Measurements from ENCODE around the gene RLN3. TPM values are rescaled to one million over a fixed set of nuclear protein-coding genes. Genes with fewer than 3 reads are reported as not detected.

RLN3 gene
- polyA plus RNA-seq, 6 donors from 2014 or later = not detected

DNA sequence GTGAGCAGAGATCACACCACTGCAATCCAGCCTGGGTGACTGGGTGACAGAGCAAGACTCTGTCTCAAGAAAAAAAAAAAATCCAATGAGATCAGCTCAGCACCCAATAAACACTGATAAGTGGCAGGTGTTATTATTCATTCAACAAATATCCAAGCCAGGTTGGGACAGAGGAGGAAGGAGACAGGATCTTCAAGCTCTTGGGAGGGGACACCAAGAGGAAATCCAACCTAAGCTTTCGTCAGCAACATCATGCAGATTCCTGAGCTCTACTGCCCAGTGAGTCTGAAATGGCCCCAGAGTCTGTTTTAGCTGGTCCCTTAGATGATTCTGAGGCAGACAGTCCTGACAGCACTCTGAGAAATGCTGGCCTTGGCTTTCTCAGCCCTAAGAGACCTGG is 29.5 kb upstream of the RLN3 start:
- no peak for DNase-seq
- Mint-ChIP-seq H3K4me1 (peaks cover 22 to 44% (median 36%) of the 10 kb centered on the region in 3 donors), H3K27me3 (no peaks in the 10 kb centered on the region)

DNA sequence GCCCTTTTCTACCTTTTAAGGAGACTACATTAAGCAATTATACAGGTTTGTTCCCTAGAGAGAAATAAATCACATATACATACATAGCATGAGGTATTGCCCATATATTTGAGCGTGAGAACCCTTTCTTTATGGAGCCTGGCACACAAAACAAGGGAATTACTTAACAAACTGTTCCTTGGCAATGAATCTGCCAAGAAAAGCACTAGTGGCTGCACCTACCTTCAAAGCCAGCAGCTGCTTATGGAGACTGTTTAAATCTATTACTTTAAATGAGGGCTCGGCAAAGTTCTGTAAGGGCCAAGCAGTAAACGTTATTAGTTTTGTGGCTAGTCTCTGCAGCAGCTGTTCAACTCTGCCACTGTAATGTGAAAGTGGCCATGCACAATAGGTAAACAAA is 28.9 kb upstream of the RLN3 start:
- Mint-ChIP-seq H3K9me3 (peaks cover 0 to 4% (median 0%) of the 10 kb centered on the region in 7 donors), H3K36me3 (no peaks in the 10 kb centered on the region), H3K4me3 (no peak overlapping the region), H3K27ac (peak overlapping the region in 1 of 6 donors; percentile 65), H3K4me1 (peaks cover 24 to 49% (median 37%) of the 10 kb centered on the region in 3 donors), H3K27me3 (no peaks in the 10 kb centered on the region)
- DNase-seq = no peak
- ATAC-seq (ENCODE audit: low read depth in 2 of 2) = no peak

More for the DNA sequence above, 29.5 kb upstream of the RLN3 start:
- no peaks in the 10 kb centered on the region for H3K36me3 Mint-ChIP-seq
- no peak overlapping the region for H3K4me3 Mint-ChIP-seq
- peaks cover 0 to 4% (median 0%) of the 10 kb centered on the region in 7 donors for H3K9me3 Mint-ChIP-seq
- ATAC-seq (ENCODE audit: low read depth in 2 of 2) = no peak
- H3K27ac Mint-ChIP-seq = peak overlapping the region in 2 of 6 donors; percentile 65 to 76

DNA sequence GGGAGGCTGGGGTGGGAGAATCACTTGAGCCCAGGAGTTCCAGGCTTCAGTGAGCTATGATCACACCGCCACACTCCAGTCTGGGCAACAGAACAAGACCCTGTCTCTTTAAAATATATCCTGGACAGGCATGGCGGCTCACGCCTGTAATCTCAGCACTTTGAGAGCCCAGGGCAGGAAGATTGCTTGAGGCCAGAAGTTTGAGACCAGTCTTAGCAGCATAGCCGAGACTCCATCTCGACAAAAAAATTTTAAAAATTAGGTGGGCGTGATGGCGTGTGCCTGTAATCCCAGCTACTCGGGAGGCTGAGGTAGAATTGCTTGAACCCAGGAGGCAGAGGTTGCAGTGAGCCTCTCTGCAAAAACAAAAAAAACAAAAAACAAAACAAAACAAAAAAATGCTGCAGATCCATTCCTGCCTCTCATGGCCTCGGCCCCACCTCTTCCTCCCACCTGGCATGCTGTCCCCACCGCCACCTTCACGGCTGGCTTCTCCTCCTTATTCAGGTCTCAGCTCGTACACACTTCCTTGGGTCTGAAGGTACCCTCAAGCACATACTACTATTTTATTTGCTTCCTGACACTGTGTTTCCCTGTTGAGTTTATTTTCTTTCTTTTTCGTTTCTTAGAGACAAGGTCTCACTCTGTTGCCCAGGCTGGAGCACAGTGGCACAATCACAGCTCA is 27.1 kb upstream of the RLN3 start:
- peaks cover 0 to 4% (median 0%) of the 10 kb centered on the region in 7 donors for H3K9me3 Mint-ChIP-seq
- H3K27me3 Mint-ChIP-seq = no peaks in the 10 kb centered on the region
- peaks cover 36 to 63% (median 49%) of the 10 kb centered on the region in 3 donors for H3K4me1 Mint-ChIP-seq
- no peaks in the 10 kb centered on the region for H3K36me3 Mint-ChIP-seq
- DNase-seq = no peak
- peak overlapping the region in 7 of 8 donors; percentile 17 to 81 (median 79) for H3K4me3 Mint-ChIP-seq
- no peak for ATAC-seq (ENCODE audit: low read depth in 2 of 2)
- peak overlapping the region in 5 of 6 donors; percentile 87 to 99 (median 90) for H3K27ac Mint-ChIP-seq

DNA sequence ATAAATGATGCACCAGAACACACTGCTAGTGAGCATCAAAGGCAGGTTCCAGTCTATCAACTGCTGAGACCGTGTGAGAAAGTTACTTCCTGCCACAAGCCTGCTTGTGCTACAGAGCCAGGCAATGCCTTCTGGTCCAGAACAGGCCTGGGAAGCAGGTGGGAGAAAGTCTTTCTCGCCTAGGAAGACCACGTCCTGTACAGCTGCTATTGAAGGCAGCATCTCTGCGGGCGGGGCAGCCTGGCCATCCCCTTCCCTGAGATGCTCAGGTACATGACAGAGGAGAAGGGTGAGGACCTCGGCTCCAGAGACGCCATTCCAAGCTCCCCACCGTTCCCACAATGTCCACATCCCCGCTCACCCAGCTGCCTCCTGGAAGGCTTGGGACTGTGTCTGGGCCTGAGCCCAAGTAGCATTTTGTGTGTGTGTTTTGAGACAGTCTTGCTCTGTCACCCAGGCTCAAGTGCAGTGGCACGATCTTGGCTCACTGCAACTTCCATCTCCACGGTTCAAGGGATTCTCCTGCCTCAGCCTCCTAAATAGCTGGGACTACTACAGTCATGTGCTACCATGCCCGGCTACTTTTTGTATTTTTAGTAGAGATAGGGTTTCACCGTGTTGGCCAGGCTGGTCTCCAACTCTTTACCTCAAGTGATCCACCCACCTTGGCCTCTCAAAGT is 25.2 kb upstream of the RLN3 start:
- H3K27ac Mint-ChIP-seq = peak overlapping the region; percentile 90 to 99 (median 98)
- no peaks in the 10 kb centered on the region for H3K36me3 Mint-ChIP-seq
- H3K4me3 Mint-ChIP-seq = peak overlapping the region; percentile 62 to 85 (median 80)
- peaks cover 0 to 4% (median 0%) of the 10 kb centered on the region in 7 donors for H3K9me3 Mint-ChIP-seq
- H3K4me1 Mint-ChIP-seq = peaks cover 39 to 70% (median 49%) of the 10 kb centered on the region in 3 donors
- H3K27me3 Mint-ChIP-seq = no peaks in the 10 kb centered on the region
- ATAC-seq (ENCODE audit: low read depth in 2 of 2) (no peak), DNase-seq (no peak)

DNA sequence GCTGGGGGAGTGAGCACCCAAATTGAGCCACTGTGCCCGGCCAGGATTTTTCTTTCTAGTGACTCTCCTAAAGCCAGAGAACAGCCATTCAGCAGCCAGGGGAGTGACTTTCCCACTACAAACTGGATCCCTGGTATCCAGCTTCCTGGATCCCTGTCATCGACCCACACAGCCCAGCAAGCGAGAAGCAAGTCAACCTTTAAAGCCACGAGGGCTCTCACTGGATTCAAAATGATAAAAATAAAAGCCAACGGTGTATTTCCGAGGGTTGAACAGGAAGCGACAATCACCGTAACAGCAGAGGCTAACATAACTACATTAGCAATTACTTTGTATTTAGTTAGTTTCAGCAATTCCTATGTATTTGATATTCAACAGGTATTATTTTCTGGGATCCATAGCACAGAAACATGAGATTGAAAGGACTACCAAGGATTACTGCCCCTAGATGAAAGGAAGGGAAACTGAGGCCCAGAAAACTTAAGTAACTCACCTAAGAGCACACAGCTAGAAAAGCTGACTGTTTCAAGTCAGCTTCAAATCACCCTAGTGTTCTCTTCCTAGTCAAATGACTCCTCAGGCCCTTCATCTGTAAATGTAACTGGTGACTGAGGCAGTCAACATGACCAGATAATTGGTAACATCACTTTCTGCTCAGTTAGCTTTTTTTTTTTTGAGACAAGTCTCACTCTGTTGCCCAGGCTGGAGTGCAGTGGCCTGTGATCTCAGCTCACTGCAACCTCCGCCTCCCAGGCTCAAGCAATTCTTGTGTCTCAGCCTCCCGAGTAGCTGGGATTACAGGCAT is 24.5 kb upstream of the RLN3 start:
- H3K9me3 Mint-ChIP-seq = peaks cover 0 to 4% (median 0%) of the 10 kb centered on the region in 7 donors
- H3K36me3 Mint-ChIP-seq = no peaks in the 10 kb centered on the region
- DNase-seq (no peak), ATAC-seq (ENCODE audit: low read depth in 2 of 2) (no peak)
- H3K4me1 Mint-ChIP-seq = peaks cover 41 to 73% (median 49%) of the 10 kb centered on the region in 3 donors
- peak overlapping the region; percentile 90 to 99 (median 98) for H3K27ac Mint-ChIP-seq
- peak overlapping the region; percentile 62 to 85 (median 80) for H3K4me3 Mint-ChIP-seq
- no peaks in the 10 kb centered on the region for H3K27me3 Mint-ChIP-seq

DNA sequence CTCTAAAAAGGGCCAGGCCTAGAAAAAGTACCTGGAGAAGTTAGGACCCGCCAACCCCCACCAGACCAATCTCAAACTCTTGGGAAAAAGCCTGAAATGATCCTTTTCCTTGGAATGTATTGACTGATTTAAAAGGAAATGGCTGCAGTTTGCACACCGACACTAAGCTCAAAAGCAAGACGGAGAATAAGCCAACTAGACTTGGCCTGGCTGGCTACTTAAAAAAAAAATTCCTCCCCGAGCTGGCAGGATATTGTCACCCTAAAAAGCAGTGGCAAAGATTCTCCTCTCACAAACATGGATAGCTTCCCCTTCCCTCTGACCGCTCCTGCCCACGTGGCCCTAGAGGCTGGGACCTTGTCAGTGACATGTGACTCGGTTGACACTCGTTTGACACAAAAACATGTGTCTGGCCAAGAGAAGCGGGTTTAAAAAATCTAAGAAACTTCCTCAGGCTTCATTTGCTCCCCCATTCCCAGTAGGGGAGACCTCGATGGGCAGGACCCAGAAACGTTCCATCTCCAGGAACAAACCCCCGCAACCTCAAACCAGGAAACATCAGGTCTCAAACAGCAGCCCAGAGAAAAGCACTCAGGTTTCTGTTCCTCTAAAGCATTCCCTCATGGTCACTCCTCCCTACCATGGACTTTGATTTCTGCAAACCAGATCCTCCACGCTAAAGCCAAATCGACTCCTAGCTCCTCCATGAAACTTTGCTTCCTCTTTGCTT is 23.2 kb upstream of the RLN3 start:
- Mint-ChIP-seq H3K4me3 (peak overlapping the region; percentile 75 to 93 (median 88)), H3K4me1 (peaks cover 44 to 71% (median 48%) of the 10 kb centered on the region in 3 donors), H3K9me3 (peaks cover 0 to 2% (median 0%) of the 10 kb centered on the region in 7 donors), H3K36me3 (no peaks in the 10 kb centered on the region), H3K27ac (peak overlapping the region; percentile 98 to 100 (median 99)), H3K27me3 (no peaks in the 10 kb centered on the region)
- DNase-seq (peak; percentile 64), ATAC-seq (ENCODE audit: low read depth in 2 of 2) (no peak)

DNA sequence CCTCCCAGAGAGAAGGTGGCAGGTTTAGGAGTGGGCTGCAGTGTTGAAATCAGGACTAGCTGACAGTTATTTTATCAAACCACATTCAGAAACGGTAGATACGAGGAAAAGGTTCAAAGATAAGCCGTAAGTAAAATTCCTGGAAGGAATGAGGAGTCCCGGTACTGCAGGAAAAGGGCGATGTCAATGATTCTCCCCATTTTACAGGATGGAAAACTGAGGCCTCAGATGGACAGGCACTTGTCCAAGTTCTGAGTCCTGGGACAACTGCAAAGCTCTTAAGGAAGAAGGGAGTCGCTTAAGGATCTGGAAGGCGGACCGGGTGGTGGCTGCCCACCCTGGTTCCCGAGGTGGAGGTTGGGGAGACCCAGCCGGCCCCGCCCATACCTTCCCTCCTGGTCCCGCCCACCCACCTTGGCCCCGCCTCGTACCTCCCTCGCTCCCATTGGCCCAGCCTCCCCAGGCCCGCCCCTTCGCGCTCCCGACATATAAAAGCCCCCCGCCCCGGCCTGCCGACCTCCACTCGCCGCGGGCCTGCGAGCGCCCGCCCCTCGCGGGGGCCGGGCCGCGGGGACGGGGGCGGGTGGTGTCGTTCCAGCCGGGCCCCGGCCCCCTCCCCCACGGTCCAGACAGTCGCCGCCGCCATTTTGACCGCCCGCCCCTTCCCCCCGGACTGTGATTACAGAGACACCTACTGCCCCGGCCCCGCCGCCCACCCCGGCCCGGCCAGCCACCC is 22.4 kb upstream of the RLN3 start:
- peak; percentile 44 to 47 for ATAC-seq (ENCODE audit: low read depth in 2 of 2)
- Mint-ChIP-seq H3K36me3 (no peaks in the 10 kb centered on the region), H3K4me3 (peak overlapping the region; percentile 79 to 99 (median 94)), H3K27me3 (no peaks in the 10 kb centered on the region), H3K9me3 (peaks cover 0 to 2% (median 0%) of the 10 kb centered on the region in 7 donors), H3K4me1 (peaks cover 41 to 63% (median 41%) of the 10 kb centered on the region in 3 donors), H3K27ac (peak overlapping the region; percentile 99 to 100 (median 100))
- peak; percentile 91 for DNase-seq

DNA sequence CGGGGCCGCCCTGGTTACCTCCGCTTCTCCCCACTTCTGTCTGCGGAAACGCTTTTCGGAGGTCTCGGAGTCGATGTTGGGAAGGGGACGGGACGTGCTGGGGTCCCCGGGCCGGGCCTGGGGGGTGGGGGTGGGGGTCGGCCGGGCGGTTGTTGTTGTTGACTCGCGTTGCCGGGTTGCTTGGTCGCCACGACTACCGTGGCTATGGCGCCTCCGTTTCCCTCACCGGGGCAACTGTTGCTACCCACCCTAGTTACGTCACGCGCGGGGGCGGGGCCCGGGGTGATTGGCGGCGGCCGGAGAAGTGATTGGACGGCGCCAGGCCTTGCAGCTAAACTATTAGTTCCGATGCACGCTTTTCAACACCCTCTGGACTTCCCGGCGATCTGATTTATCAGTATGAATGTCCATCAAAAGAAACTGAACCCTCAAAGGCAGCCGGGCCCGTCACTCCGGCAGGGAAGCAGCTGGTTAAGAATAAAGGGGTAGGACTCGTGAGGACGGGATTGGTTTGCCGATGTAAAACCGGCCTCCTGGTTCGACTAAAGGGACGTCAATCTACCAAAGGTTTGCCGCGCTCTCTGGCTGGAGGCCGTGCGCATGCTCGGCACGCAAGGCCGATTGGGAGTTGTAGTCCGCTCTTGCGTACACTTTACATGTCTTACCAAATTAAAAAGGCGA is 21.7 kb upstream of the RLN3 start, which contains the start of gene RFX1:
Gene RFX1 (minus strand): TSS at position 236 of the 681 bp plus-strand sequence. CDS start 12,477 bp downstream, outside the sequence.
- peak within 1 kb of the TSS; percentile 99 to 100 (median 100) for H3K27ac Mint-ChIP-seq
- ATAC-seq (ENCODE audit: low read depth in 2 of 2) (peak; percentile 65 to 69), DNase-seq (peak; percentile 100)
- H3K9me3 Mint-ChIP-seq = peaks cover 0 to 2% (median 0%) of the 10 kb centered on the region in 7 donors
- H3K4me3 Mint-ChIP-seq = peak within 1 kb of the TSS; percentile 79 to 99 (median 94)
- peaks cover 36 to 56% (median 38%) of the 10 kb centered on the region in 3 donors for H3K4me1 Mint-ChIP-seq
- no peaks in the 10 kb centered on the region for H3K36me3 Mint-ChIP-seq
- H3K27me3 Mint-ChIP-seq = no peaks in the 10 kb centered on the region

DNA sequence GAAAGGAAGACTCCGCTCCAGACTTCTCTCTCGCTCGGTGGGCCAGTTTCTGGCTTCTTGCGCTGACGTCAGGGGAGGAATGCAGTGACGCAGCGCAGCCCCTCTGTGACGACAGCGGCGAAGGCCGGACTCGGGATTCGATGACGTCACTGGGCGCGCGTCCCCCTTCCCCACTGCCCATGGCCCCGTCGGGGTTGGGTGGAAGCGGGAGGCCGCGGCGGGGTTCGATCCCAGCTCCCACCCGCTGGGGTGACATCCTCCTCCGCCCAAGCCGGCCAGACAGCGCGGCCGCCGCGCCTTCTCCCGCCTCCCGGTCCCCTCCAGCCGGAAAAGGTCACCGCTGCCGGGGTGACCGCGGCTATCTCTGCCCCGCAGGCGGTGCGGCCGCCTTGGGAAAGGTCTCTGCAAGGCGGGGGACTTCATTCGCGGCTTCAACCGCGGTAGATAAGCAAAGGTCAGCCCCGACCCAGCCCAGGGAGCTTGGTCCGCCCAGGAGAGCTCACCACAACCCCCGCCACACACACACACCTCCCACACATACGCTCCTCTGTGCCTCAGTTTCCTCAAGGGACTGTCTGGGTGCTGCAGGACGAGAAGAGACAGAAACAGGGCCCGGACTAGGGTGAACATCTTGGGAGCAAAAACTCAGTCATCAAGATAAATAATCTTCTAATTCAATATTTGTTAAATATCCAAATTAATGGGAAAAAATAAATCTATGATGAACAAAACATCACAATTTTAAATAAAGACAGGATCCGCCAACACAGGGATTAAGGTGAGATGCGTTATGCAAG is 21.0 kb upstream of the RLN3 start:
- peaks cover 35 to 49% (median 38%) of the 10 kb centered on the region in 3 donors for H3K4me1 Mint-ChIP-seq
- H3K27ac Mint-ChIP-seq = peak overlapping the region; percentile 99 to 100 (median 100)
- H3K36me3 Mint-ChIP-seq = no peaks in the 10 kb centered on the region
- H3K4me3 Mint-ChIP-seq = peak overlapping the region; percentile 79 to 99 (median 94)
- peak in 1 of 2 donors; percentile 33 for ATAC-seq (ENCODE audit: low read depth in 2 of 2)
- peaks cover 0 to 2% (median 0%) of the 10 kb centered on the region in 7 donors for H3K9me3 Mint-ChIP-seq
- DNase-seq = no peak
- H3K27me3 Mint-ChIP-seq = no peaks in the 10 kb centered on the region

DNA sequence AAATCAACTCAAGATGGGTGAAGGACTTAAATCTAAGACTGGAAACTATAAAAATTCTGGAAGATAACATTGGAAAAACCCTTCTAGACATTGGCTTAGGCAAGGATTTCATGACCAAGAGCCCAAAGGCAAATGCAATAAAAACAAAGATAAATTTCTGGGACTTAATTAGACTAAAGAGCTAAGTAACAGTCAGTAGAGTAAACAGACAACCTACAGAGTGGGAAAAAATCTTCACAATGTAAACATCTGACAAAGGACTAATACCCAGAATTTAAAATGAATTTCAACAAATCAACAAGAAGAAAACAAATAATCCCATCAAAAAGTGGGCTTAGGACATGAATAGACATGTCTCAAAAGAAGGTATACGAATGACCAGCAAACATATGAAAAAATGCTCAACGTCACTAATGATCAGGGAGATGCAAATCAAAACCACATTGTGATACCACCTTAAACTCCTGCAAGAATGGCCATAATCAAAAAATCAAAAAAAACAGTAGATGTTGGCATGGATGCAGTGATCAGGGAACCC is 15.5 kb upstream of the RLN3 start:
- H3K9me3 Mint-ChIP-seq = no peaks in the 10 kb centered on the region
- H3K27ac Mint-ChIP-seq = no peak overlapping the region
- ATAC-seq (ENCODE audit: low read depth in 2 of 2) (no peak), DNase-seq (no peak)
- peaks cover 11 to 27% (median 19%) of the 10 kb centered on the region in 3 donors for H3K4me1 Mint-ChIP-seq
- no peak overlapping the region for H3K4me3 Mint-ChIP-seq
- no peaks in the 10 kb centered on the region for H3K36me3 Mint-ChIP-seq
- no peaks in the 10 kb centered on the region for H3K27me3 Mint-ChIP-seq

Measured in naive B cell (primary cell).